Keratinocyte (primary cell): ENCODE results near the gene IL11.

Experiments
- CTCF ChIP-seq, 3 experiments: IDR thresholded peaks in 1 of 3; conservative IDR thresholded peaks in 1 of 3; optimal IDR thresholded peaks in 1 of 3; 2 replicates in 2 of 3; 3 replicates in 1 of 3; pipeline versions ENCODE3 to v1.5.1; 2011; ENCODE audit warnings: low read length in 3 of 3, mild to moderate bottlenecking in 3 of 3, moderate library complexity in 2 of 3, control low read depth in 1 of 3, inconsistent platforms in 1 of 3; ENCODE audit not compliant: insufficient read depth in 2 of 3; ENCODE audit errors: extremely low read depth in 1 of 3
- EZH2 ChIP-seq: IDR thresholded peaks from one replicate; pipeline ENCODE4 v1.6.1; 2012; ENCODE audit warnings: inconsistent platforms, mild to moderate bottlenecking, low read length, moderate library complexity

GRCh38 chr19:55315956-55316525, 54.2 kb downstream of the IL11 start:
- TF ChIP-seq CTCF (optimal IDR thresholded peaks at IDR 0.05 in 1 of 3, IDR thresholded peaks at IDR 0.05 in 1 of 3, conservative IDR thresholded peaks at IDR 0.05 in 1 of 3; ENCODE audit: extremely low read depth in 1 of 3, insufficient read depth in 2 of 3, low read length in 3 of 3) (no peak), EZH2 (no peak)
